ENCODE data around the gene CRADD.

GRCh38 chr12:93925585-93926205, 248.5 kb downstream of the CRADD start:
- TF ChIP-seq CTCF (IDR thresholded peaks at IDR 0.05) (no peak), EZH2 (IDR thresholded peaks at IDR 0.05; ENCODE audit: borderline replicate concordance, insufficient read depth, low read depth, low read length, poor library complexity, severe bottlenecking) (no peak)
